GM18951 (cell line): Measurements from ENCODE around the gene DNAJB14.

Experiments used
- POLR2A ChIP-seq: IDR thresholded peaks from 4 replicates; pipeline ENCODE4 v1.6.1; 2011; ENCODE audit warnings: mild to moderate bottlenecking; ENCODE audit not compliant: insufficient read length, insufficient read depth; ENCODE audit errors: extremely low read depth
- in situ Hi-C: fragments of 300-500 bp; cut with MboI; formaldehyde crosslinking; loops from one replicate; pipeline ENCODE4 v1.12.0; 2022; ENCODE audit warnings: low sequenced_read_pairs, mixed read lengths, inconsistent platforms; ENCODE audit not compliant: unreplicated experiment

The DNAJB14 gene

GRCh38 chr4:99861120-99861905 lies 85.1 kb downstream of the DNAJB14 start:
- in situ Hi-C loops: no loop called here
- TF ChIP-seq POLR2A: no peak

GRCh38 chr4:99860521-99860920 lies 85.9 kb downstream of the DNAJB14 start:
- TF ChIP-seq POLR2A: no peak
- in situ Hi-C loops: no loop called here

GRCh38 chr4:99859618-99860017 lies 86.8 kb downstream of the DNAJB14 start:
- TF ChIP-seq POLR2A: no peak
- in situ Hi-C loops: no loop called here

GRCh38 chr4:99857307-99857706 lies 89.1 kb downstream of the DNAJB14 start:
- TF ChIP-seq POLR2A: no peak
- in situ Hi-C loops: no loop called here

GRCh38 chr4:99856166-99856565 lies 90.3 kb downstream of the DNAJB14 start:
- no peak for TF ChIP-seq POLR2A
- in situ Hi-C loops: no loop called here

GRCh38 chr4:99855678-99856077 lies 90.7 kb downstream of the DNAJB14 start:
- TF ChIP-seq POLR2A: no peak
- in situ Hi-C loops: no loop called here

GRCh38 chr4:99853999-99854398 lies 92.4 kb downstream of the DNAJB14 start:
- no peak for TF ChIP-seq POLR2A
- in situ Hi-C loops: no loop called here

- in situ Hi-C loops: no loop called here
- no peak for TF ChIP-seq POLR2A
These were observed 93.2 kb downstream of the DNAJB14 start for GRCh38 chr4:99853190-99853589.

GRCh38 chr4:99852199-99852749 lies 94.1 kb downstream of the DNAJB14 start:
- no peak for TF ChIP-seq POLR2A
- in situ Hi-C loops: no loop called here

GRCh38 chr4:99848591-99849001 lies 97.8 kb downstream of the DNAJB14 start:
- TF ChIP-seq POLR2A: no peak
- in situ Hi-C loops: no loop called here

- TF ChIP-seq POLR2A: no peak
- in situ Hi-C loops: no loop called here
These were observed 98.9 kb downstream of the DNAJB14 start for GRCh38 chr4:99847362-99847976.

- TF ChIP-seq POLR2A: no peak
- in situ Hi-C loops: no loop called here
These were observed 99.5 kb downstream of the DNAJB14 start for GRCh38 chr4:99846891-99847290.
